Stimulated activated CD8-positive, alpha-beta memory T cell treated with anti-CD3 and anti-CD28 coated beads, Interleukin-4, amount 100 ng/mL, for 48 hours (primary cell): ENCODE data around the gene PSMB3.
A peak's percentile ranks its signal among the peaks of the same experiment; 100 is the strongest.

ENCODE experiments used
- DNase-seq: peaks from one replicate; pipeline ENCODE4 v3.0.0-alpha.2; 2020

Gene PSMB3

GRCh38 chr17:38798614-38799500 lies 46.3 kb downstream of the PSMB3 start:
- DNase-seq, result peak; percentile 61

DNA sequence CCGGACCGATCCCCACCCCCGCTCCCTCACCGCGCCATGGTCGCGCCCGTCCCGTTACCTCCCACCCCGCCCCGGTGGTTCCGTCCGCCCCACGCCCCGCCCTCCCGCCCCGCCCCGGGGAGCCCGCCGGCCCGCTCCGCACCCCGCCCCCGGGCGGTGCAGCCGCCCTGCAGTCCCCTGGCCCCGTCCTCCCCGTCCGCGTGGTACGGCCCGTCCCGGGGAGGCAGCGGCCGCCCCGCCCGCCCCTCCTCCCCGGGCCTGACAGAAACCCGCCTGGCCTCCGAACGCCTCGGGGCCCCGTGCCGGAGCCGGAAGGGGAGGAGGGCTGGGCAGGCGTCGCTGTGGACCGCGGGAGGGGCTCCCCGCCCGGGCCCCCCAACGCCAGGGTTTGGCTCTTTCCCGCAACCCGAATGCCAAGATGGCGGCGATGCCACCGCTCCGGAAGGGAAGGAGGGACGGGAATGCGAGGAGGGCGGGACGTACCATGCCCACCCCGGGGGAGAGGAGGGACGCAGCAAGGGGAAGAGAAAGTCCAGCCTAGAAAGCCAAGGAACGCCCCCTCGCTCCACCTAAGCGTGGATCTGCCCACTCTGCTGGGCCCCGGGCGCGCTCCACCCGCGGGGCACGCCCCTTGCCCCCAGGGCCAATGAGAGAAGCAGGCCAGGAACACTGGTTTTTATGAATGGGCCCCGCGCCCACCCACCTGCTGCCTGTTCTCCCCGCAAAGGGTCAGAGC lies 47.1 kb downstream of the PSMB3 start, which contains the start of gene PIP4K2B:
Gene PIP4K2B, minus strand, starts transcription at position 56 of the 736 bp plus-strand sequence. CDS start 132 bp downstream, outside the sequence.
- DNase-seq, result peak; percentile 93

- DNase-seq, result no peak
Observed at GRCh38 chr17:38800237-38800760, 47.8 kb downstream of the PSMB3 start.

DNA sequence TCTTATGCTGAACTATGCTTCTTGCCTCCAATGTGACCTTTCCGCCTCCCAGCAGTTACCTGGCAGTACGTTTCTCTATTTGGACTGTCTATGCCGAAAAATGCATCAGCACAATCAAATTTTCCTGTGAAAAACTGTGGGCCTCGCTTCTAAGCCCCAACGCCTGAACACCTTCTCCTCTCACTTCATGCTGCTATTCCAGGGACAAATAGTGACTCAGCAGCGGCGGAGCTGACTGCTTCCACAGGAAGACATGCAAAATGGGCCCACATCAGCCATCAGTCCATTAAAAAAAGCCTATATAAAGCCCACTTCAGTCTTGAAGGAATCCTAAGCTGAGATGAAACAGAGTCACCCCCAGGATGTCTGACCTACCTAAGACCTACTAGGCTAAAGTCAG lies 57.3 kb downstream of the PSMB3 start:
- no peak for DNase-seq
